DMS 273 treated with DMSO at 0.1 percent for 48 hours (cell line): ENCODE results near the gene FZD1.
"Not testable (repeated sequence)": the region's sequence is repeated elsewhere in the genome, so short reads cannot be mapped to it uniquely, and the experiment has no call there.

Experiments
- DNase-seq: peaks from one replicate; lab custom pipeline; 2025; lab: John Stamatoyannopoulos, UW

FZD1 gene

GRCh38 chr7:91297939-91298338 is 33.7 kb downstream of the FZD1 start:
- DNase-seq: no peak

- no peak for DNase-seq
These were observed 35.9 kb downstream of the FZD1 start for GRCh38 chr7:91299952-91300775.

DNA sequence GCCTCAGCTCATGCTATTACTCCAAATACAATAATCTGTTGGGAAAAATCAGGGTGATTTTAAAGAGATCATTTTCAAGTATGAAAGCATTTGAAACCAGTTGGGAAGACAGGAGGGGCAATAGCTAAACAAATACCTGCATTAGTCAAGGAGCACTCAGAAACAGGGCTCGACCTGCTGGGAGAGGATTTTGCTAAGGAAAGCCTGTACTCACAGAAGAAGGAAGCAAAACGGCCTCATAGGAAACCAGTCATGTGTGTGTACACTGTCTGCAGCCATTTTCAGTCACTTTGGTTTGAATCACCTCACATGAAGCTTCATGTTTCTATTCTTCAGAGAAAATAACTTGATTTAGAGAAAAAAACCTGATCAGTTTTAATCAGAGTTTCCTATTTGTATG is 38.6 kb downstream of the FZD1 start:
- no peak for DNase-seq

- no peak for DNase-seq
These were observed 42.0 kb downstream of the FZD1 start for GRCh38 chr7:91306266-91306665.

DNA sequence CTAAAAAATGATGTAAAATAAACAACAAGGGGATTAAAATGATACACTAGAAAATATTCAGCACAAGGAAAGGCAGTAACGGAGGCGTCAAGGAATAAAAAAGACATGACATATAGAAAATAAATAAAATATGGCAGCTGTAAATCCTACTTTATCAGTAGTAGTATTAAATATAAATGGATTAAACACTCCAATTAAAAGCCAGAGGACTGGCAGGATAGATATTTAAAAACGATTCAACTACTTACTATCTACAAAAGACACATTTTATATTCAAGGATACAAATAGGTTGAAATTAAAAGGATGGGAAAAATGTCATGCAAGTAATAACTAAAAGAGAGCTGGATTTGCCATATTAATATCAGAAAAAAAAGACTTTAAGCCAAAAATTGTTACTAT is 43.2 kb downstream of the FZD1 start:
- DNase-seq: no peak

- DNase-seq: not testable (repeated sequence)
These were observed 44.0 kb downstream of the FZD1 start for GRCh38 chr7:91308191-91308590.

- no peak for DNase-seq
These were observed 46.7 kb downstream of the FZD1 start for GRCh38 chr7:91310830-91311460.

GRCh38 chr7:91311839-91312238 is 47.6 kb downstream of the FZD1 start:
- DNase-seq: no peak

- DNase-seq: no peak
These were observed 48.9 kb downstream of the FZD1 start for GRCh38 chr7:91313113-91313512.

DNA sequence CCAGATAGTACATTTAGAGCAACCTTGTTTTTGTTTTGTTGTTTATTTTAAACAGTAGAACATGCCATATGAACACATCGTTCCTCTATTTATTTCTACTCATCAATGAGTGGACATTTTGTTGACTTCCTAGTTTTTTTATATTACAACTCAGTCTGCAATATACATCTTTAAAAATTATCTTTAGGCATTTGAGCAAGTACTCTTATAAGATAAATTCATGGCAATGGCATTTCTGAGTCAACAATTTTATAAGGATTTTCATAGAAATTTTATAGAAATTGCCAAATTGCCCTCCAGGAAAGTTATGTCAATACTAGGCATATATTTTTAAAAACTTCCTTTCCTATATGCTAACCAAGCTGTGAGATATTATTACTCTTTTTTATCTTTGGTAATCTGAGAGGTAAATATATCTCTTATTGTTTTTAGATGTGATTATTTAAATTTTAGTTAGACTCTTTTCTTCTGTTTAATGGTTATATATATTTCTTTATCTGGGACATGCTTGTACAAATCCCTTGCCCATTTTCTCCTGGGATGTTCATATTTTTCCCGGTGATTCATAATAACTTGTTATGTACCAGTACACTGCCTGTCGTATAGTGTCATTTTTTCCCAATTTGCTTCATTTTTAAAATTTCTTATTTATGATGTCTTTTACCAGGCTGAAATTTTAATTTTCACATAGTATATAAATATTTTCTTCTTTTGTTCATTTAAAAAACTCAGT is 50.5 kb downstream of the FZD1 start:
- DNase-seq: no peak

DNA sequence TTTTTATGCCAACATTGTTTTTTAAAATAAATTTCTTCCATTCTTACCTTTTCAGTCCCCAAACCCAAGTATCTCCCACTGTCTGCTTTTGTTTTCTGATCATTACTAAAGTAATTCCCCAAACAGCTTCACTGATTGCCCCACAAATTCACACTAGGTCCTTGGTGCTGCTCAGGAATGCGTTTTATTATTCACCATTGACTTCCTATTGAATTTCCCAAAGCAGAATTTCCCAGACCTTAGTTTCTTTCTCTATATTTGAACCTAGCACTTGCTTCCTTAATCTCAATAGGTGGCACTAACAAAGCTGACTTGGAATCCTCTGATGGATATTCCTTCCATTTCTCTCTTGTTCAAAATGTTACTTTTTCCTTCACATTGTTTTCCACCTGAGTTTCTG is 52.2 kb downstream of the FZD1 start:
- DNase-seq: no peak

DNA sequence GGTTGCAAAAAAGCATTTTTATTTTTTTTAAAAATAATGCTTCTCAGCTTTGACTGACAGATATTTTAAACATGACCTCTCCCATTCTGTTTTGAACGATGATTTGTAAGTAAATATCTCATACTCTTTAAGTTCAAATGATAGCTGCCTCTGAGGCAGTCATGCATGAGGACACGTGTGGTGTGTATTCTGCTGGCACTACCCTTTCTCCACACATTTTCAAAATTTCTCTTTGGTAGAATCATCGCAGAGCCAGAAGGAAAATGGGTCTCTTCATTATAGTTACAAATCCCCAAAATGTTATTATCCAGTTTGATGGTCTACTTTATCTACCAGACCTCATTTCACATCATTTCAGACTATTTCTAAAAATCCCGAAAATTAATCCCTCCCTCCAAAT is 55.1 kb downstream of the FZD1 start:
- DNase-seq: no peak

- DNase-seq: no peak
These were observed 56.3 kb downstream of the FZD1 start for GRCh38 chr7:91320366-91321078.
